Choroid plexus epithelial cell (primary cell): ENCODE data around the gene BTBD7.

Experiments used
- DNase-seq: peaks from one replicate; pipeline ENCODE4 v3.0.0-alpha.2; 2010; ENCODE audit warnings: low read depth
- H3K4me3 ChIP-seq: 2 replicates; pipeline ENCODE4 v1.5.1; 2011; ENCODE audit warnings: low read depth, mild to moderate bottlenecking, control low read depth, low read length, moderate library complexity
- CTCF ChIP-seq: conservative IDR thresholded peaks from 2 replicates; pipeline ENCODE4 v1.5.1; 2011; ENCODE audit warnings: low read depth, mild to moderate bottlenecking, control low read depth, inconsistent platforms, low read length, moderate library complexity

BTBD7 gene

GRCh38 chr14:93348292-93348691 lies 15.5 kb upstream of the BTBD7 start:
- DNase-seq, result no peak
- H3K4me3 ChIP-seq, result no peak overlapping the region
- TF ChIP-seq CTCF, result no peak

DNA sequence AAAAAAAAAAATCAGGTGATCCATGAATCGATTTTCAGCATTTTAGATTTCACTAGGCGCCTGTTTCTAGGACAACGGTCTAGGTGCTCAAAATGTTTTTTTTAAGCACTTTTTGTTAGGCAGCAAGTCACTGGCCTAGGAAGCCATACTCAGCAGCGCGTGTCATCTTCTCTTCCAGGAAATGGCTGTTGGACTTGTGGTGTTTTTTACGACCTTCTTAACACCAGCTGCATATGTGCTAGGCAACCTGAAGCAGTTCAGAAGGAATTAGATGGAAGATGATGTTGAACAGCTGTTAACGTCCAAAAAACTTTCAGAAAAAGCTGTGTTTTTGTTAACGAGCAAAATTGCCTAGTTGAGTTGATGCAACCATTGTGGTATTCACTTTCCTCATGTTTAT lies 15.0 kb upstream of the BTBD7 start:
- no peak for DNase-seq
- H3K4me3 ChIP-seq, result no peak overlapping the region

DNA sequence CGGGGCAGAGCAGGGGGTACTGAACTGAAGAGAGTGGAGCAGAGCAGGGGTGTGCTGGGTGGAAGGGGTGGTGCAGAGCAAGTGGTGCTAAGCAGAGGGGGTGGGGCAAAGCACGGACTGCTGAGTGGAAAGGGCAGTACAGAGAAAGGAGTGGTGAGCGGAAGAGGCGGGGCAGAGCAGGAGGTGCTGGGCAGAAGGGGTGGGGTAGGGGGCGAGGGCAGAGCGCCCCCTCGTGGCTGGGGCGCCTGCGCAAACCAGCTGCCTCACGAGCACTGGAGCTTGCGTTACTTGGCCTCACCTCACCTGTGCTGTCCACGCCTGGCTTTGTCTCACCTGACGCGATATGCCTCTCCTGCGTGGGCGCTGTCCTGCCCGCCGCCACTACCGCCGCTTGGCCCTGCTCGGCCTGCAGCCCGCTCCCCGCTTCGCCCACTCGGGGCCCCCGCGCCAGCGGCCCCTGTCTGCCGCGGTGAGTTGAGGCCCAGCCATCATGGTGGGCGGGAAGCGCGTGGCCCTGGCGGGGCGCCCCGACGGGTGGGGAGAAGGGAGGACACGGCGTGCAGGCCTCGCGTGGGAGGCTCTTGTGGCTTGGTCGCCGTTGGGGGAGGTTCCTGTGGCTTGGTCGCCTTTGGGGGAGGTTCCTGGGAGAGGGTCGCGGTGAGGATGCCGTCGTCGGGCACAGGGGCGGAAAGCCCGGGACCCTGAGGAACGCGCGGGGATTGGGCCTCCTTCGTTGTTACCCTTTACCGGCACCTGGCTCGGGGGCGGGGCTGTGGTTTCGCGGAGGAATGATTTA lies 14.3 kb upstream of the BTBD7 start, which contains the start of gene COX8C:
Gene COX8C, plus strand, starts transcription at position 257 of the 796 bp plus-strand sequence. Its CDS starts 87 bp downstream, at position 344.
- H3K4me3 ChIP-seq, result no peak within 1 kb of the TSS
- no peak for TF ChIP-seq CTCF
- no peak for DNase-seq

More for the DNA sequence above, 15.0 kb upstream of the BTBD7 start:
- TF ChIP-seq CTCF, result no peak

DNA sequence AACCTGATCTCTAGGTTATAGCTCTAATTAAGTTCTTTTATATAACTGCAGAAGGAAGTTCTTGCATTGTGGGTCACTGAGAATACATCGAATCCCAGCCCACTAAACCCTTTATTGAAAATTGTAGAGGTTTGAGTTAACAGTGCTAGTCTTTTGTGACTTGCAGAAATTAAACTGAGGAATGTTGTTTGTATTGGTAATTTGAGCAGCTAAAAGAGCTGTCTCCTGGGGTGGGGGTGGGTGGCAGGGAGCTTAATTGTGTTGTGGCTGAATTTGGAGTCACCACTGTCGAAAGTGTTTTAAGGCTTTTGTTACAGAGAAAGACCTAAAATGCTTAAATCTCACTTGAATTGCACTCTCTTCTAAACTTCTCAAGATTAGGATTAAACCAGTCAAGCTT lies 11.0 kb upstream of the BTBD7 start:
- no peak overlapping the region for H3K4me3 ChIP-seq
- DNase-seq, result no peak
- TF ChIP-seq CTCF, result no peak

GRCh38 chr14:93343266-93343665 lies 10.4 kb upstream of the BTBD7 start:
- no peak overlapping the region for H3K4me3 ChIP-seq
- no peak for TF ChIP-seq CTCF
- no peak for DNase-seq

DNA sequence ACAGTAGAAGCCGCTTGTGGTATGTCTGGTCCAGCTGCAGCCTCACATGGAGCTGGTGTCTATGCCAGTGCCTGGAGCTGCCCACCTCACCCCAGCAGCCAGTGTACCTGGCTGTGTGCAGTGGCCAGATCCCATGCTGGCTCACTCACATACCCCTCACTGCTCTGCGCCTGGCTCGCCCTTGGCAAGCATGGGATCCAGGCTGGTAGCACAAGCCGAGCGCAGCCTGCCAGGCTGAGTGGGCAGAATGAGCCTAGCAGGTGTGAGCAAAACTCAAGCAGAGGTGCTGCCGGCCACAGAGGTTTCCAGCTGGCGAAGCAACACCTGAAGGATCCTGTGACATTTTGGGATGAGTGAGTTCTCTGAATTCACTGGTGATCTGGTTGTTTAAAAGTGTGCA lies 5.0 kb upstream of the BTBD7 start:
- no peak for TF ChIP-seq CTCF
- H3K4me3 ChIP-seq, result no peak overlapping the region
- no peak for DNase-seq

GRCh38 chr14:93337143-93337753 lies 4.4 kb upstream of the BTBD7 start:
- H3K4me3 ChIP-seq, result no peak overlapping the region
- no peak for TF ChIP-seq CTCF
- no peak for DNase-seq
